Lower leg skin (tissue), 3 donors: Measurements from ENCODE around the gene IL23R.

Experiments
- POLR2A ChIP-seq, 2 donors: fragments of 450-650 bp; IDR thresholded peaks; one replicate each; pipeline ENCODE4 v1.6.1; 2016 to 2017; ENCODE audit warnings: antibody characterized with exemption in 2 of 2, mild to moderate bottlenecking in 1 of 2, moderate library complexity in 1 of 2
- TF ChIP-seq, protein P1 (sequence below), 3 donors: fragments of 450-650 bp; IDR thresholded peaks; one replicate each; pipeline ENCODE4 v1.5.1; 2016; ENCODE audit warnings: antibody characterized with exemption in 3 of 3, mild to moderate bottlenecking in 3 of 3, moderate library complexity in 2 of 3

DNA sequence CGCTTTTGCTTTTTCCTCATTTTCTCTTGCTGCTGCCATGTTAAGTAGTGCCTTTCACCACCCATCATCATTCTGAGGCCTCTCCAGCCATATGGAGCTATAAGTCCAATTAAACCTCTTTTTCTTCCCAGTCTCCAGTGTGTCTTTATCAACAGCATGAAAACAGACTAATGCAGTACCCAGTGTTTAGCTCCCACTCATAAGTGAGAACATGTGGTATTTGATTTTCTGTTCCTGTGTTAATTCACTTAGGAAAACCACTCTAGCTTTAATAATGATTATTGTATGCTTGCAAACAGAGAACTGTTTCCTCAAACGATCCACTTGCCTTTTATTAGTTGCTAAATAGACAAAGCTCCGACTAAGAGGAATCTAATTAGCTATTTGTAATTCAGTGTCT is 43.3 kb downstream of the IL23R start:
- TF ChIP-seq, protein P1, sequence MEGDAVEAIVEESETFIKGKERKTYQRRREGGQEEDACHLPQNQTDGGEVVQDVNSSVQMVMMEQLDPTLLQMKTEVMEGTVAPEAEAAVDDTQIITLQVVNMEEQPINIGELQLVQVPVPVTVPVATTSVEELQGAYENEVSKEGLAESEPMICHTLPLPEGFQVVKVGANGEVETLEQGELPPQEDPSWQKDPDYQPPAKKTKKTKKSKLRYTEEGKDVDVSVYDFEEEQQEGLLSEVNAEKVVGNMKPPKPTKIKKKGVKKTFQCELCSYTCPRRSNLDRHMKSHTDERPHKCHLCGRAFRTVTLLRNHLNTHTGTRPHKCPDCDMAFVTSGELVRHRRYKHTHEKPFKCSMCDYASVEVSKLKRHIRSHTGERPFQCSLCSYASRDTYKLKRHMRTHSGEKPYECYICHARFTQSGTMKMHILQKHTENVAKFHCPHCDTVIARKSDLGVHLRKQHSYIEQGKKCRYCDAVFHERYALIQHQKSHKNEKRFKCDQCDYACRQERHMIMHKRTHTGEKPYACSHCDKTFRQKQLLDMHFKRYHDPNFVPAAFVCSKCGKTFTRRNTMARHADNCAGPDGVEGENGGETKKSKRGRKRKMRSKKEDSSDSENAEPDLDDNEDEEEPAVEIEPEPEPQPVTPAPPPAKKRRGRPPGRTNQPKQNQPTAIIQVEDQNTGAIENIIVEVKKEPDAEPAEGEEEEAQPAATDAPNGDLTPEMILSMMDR (IDR thresholded peaks at IDR 0.05), result no peak
- no peak for TF ChIP-seq POLR2A (IDR thresholded peaks at IDR 0.05)
